GM18517 (cell line): Measurements from ENCODE around the gene ACBD3.

Source experiments
- ATAC-seq: cut with Tn5 transposase; IDR thresholded peaks from one replicate; pipeline ENCODE4 v1.9.1; 2021; ENCODE audit warnings: mild to moderate bottlenecking, moderate library complexity; ENCODE audit not compliant: unreplicated experiment

The ACBD3 gene

GRCh38 chr1:226135059-226135651 lies 51.4 kb downstream of the ACBD3 start:
- ATAC-seq, result no peak

- no peak for ATAC-seq
Measured at GRCh38 chr1:226134170-226135058, 52.1 kb downstream of the ACBD3 start.

- ATAC-seq, result no peak
Measured at GRCh38 chr1:226133504-226134123, 52.9 kb downstream of the ACBD3 start.

- no peak for ATAC-seq
Measured at GRCh38 chr1:226132728-226133503, 53.6 kb downstream of the ACBD3 start.

GRCh38 chr1:226131639-226132038 lies 54.9 kb downstream of the ACBD3 start:
- ATAC-seq, result no peak

GRCh38 chr1:226129230-226129629 lies 57.3 kb downstream of the ACBD3 start:
- no peak for ATAC-seq

- no peak for ATAC-seq
Measured at GRCh38 chr1:226128487-226129075, 58.0 kb downstream of the ACBD3 start.

GRCh38 chr1:226126824-226127569 lies 59.5 kb downstream of the ACBD3 start:
- no peak for ATAC-seq

GRCh38 chr1:226125831-226126230 lies 60.7 kb downstream of the ACBD3 start:
- ATAC-seq, result no peak

- ATAC-seq, result peak; percentile 24
Measured at GRCh38 chr1:226125097-226125630, 61.4 kb downstream of the ACBD3 start.

- no peak for ATAC-seq
Measured at GRCh38 chr1:226123591-226124471, 62.7 kb downstream of the ACBD3 start.

GRCh38 chr1:226123212-226123560 lies 63.4 kb downstream of the ACBD3 start:
- no peak for ATAC-seq

GRCh38 chr1:226121587-226122400 lies 64.7 kb downstream of the ACBD3 start:
- ATAC-seq, result peak; percentile 52

GRCh38 chr1:226121049-226121586 lies 65.4 kb downstream of the ACBD3 start:
- ATAC-seq, result no peak

GRCh38 chr1:226120398-226120797 lies 66.1 kb downstream of the ACBD3 start:
- no peak for ATAC-seq

GRCh38 chr1:226119169-226119568 lies 67.4 kb downstream of the ACBD3 start:
- ATAC-seq, result no peak

GRCh38 chr1:226118357-226118756 lies 68.2 kb downstream of the ACBD3 start:
- ATAC-seq, result no peak

GRCh38 chr1:226117330-226117729 lies 69.2 kb downstream of the ACBD3 start:
- no peak for ATAC-seq
